HG03342 (cell line): ENCODE data around the gene ZNF639.
"Not testable (repeated sequence)": the region's sequence is repeated elsewhere in the genome, so short reads cannot be mapped to it uniquely, and the experiment has no call there.

Source experiments
- ATAC-seq: cut with Tn5 transposase; IDR thresholded peaks from one replicate; pipeline ENCODE4 v1.9.1; 2021; ENCODE audit warnings: mild to moderate bottlenecking, moderate library complexity; ENCODE audit not compliant: unreplicated experiment

The ZNF639 gene

GRCh38 chr3:179322286-179323196, at the start of gene ZNF639:
Gene ZNF639 (plus strand): TSS chr3:179323031. CDS start chr3:179328294, 5,263 bp downstream.
- peak; percentile 79 for ATAC-seq

- ATAC-seq: not testable (repeated sequence)
Measured at GRCh38 chr3:179274434-179274833, 48.4 kb upstream of the ZNF639 start.

- no peak for ATAC-seq
Measured at GRCh38 chr3:179276001-179276400, 46.8 kb upstream of the ZNF639 start.

- ATAC-seq: no peak
Measured at GRCh38 chr3:179276743-179277142, 46.1 kb upstream of the ZNF639 start.

- ATAC-seq: no peak
Measured at GRCh38 chr3:179278151-179278550, 44.7 kb upstream of the ZNF639 start.

GRCh38 chr3:179278932-179279693, 43.7 kb upstream of the ZNF639 start:
- ATAC-seq: no peak

- ATAC-seq: no peak
Measured at GRCh38 chr3:179279837-179280236, 43.0 kb upstream of the ZNF639 start.

- ATAC-seq: no peak
Measured at GRCh38 chr3:179281825-179282224, 41.0 kb upstream of the ZNF639 start.

GRCh38 chr3:179286331-179286730, 36.5 kb upstream of the ZNF639 start:
- no peak for ATAC-seq

- ATAC-seq: no peak
Measured at GRCh38 chr3:179288845-179289244, 34.0 kb upstream of the ZNF639 start.

- ATAC-seq: no peak
Measured at GRCh38 chr3:179289295-179289694, 33.5 kb upstream of the ZNF639 start.

- no peak for ATAC-seq
Measured at GRCh38 chr3:179292450-179292849, 30.4 kb upstream of the ZNF639 start.

- no peak for ATAC-seq
Measured at GRCh38 chr3:179297971-179298725, 24.7 kb upstream of the ZNF639 start.

- no peak for ATAC-seq
Measured at GRCh38 chr3:179299316-179299715, 23.5 kb upstream of the ZNF639 start.

GRCh38 chr3:179299999-179300613, 22.7 kb upstream of the ZNF639 start:
- ATAC-seq: no peak

- ATAC-seq: no peak
Measured at GRCh38 chr3:179301645-179302044, 21.2 kb upstream of the ZNF639 start.

- no peak for ATAC-seq
Measured at GRCh38 chr3:179302111-179302510, 20.7 kb upstream of the ZNF639 start.

- ATAC-seq: no peak
Measured at GRCh38 chr3:179304605-179305004, 18.2 kb upstream of the ZNF639 start.

- ATAC-seq: not testable (repeated sequence)
Measured at GRCh38 chr3:179307362-179307761, 15.5 kb upstream of the ZNF639 start.

- no peak for ATAC-seq
Measured at GRCh38 chr3:179308001-179308400, 14.8 kb upstream of the ZNF639 start.
